ENCODE measurements around the gene ATP8B3. TPM values are rescaled to one million over a fixed set of nuclear protein-coding genes. Genes with fewer than 3 reads are reported as not detected.

Gene ATP8B3
- polyA plus RNA-seq, 2 of the 4 experiments (the other 2 are of a cell fraction), result 2.7 to 3.9 TPM

DNA sequence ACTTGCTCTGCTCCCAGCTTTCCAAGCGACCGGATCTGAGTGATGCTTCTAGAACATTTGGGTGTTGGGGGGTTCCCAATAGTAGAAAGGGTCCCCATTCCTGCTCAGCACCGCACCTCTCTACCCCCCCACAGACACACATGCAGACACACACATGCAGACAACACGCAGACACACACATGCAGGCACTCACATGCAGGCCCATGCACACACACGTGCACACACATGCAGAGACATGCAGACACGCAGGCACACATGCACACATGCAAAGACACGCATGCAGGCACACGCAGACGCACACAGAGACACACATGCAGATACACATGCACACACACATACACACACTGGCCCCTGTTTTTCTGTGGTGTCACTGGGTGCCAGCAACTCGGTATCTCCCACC is 34.9 kb downstream of the ATP8B3 start:
- ATAC-seq (no peak), FAIRE-seq (no peak), DNase-seq (ENCODE audit: low read depth in 1 of 2, low spot score in 1 of 2) (no peak)
- peaks cover 15% of the 10 kb centered on the region for H3K9me3 ChIP-seq
- 36% methylated on average over 7 of the region's 10 CpGs for WGBS (ENCODE audit: missing lambda C conversion rate)
- no peak overlapping the region for H3K4me2 ChIP-seq
- TF ChIP-seq CBX2 (IDR thresholded peaks at IDR 0.05; ENCODE audit: borderline replicate concordance, low read depth), result no peak
- no peak for TF ChIP-seq SREBF2 (IDR thresholded peaks at IDR 0.05)
- TF ChIP-seq, protein P1, sequence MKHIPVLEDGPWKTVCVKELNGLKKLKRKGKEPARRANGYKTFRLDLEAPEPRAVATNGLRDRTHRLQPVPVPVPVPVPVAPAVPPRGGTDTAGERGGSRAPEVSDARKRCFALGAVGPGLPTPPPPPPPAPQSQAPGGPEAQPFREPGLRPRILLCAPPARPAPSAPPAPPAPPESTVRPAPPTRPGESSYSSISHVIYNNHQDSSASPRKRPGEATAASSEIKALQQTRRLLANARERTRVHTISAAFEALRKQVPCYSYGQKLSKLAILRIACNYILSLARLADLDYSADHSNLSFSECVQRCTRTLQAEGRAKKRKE (CRISPR knock-in tag; IDR thresholded peaks at IDR 0.05; ENCODE audit: low read depth), result no peak
- no peak overlapping the region for H3K27ac ChIP-seq
- POLR2A ChIA-PET, result no interaction called here
- H3K4me1 ChIP-seq, result no peaks in the 10 kb centered on the region
- H3K4me3 ChIP-seq, result no peak overlapping the region
- CTCF ChIA-PET, result interaction anchor here (0.6 to 3.0 kb wide), 11 partner anchors 10 to 105 kb away, joined by 3 to 12 read pairs (median 5); no protein-coding TSS in a partner anchor

DNA sequence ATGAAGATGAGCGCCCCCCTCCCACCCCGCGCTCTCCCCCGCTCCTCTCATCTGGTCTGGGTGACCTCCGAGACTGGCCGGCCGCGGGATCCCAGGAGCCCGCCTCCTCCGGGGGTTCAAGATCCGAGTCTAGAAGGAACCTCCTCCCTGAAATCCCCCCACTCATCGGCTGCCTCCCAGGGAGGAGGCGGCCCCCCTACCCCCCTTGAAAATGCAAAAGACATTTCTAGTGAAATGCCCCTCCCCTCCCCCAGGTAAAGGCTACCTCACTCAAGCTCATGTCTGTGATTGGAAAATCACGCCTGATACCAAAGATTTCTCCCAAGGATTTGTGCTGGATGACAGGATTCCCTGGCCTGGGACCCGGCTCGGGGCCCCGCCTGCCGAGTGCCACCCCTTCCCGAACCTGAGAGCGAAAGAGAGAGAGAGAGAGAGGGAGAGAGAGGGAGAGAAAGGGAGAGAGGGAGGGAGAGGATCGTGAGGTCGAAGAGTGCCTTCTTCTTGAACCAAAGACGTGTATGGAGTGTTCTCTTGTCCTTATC is 35.4 kb downstream of the ATP8B3 start:
- no peak for DNase-seq (ENCODE audit: low read depth in 1 of 2, low spot score in 1 of 2)
- WGBS (ENCODE audit: missing lambda C conversion rate), result 16% methylated on average over 19 of the region's 23 CpGs
- no peak overlapping the region for H3K4me2 ChIP-seq
- H3K4me1 ChIP-seq, result no peaks in the 10 kb centered on the region
- TF ChIP-seq, protein P2, sequence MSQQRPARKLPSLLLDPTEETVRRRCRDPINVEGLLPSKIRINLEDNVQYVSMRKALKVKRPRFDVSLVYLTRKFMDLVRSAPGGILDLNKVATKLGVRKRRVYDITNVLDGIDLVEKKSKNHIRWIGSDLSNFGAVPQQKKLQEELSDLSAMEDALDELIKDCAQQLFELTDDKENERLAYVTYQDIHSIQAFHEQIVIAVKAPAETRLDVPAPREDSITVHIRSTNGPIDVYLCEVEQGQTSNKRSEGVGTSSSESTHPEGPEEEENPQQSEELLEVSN (IDR thresholded peaks at IDR 0.05; ENCODE audit: borderline replicate concordance, low read depth), result no peak
- TF ChIP-seq, protein P3, sequence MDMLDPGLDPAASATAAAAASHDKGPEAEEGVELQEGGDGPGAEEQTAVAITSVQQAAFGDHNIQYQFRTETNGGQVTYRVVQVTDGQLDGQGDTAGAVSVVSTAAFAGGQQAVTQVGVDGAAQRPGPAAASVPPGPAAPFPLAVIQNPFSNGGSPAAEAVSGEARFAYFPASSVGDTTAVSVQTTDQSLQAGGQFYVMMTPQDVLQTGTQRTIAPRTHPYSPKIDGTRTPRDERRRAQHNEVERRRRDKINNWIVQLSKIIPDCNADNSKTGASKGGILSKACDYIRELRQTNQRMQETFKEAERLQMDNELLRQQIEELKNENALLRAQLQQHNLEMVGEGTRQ (IDR thresholded peaks at IDR 0.05), result no peak
- TF ChIP-seq EHF (CRISPR knock-in tag; IDR thresholded peaks at IDR 0.05) (no peak), CBX2 (IDR thresholded peaks at IDR 0.05; ENCODE audit: borderline replicate concordance, low read depth) (no peak), HOXA7 (CRISPR knock-in tag; IDR thresholded peaks at IDR 0.05) (no peak), PHF8 (IDR thresholded peaks at IDR 0.05; ENCODE audit: borderline replicate concordance, low read depth) (no peak), ZNF302 (CRISPR knock-in tag; IDR thresholded peaks at IDR 0.05) (no peak), FOSL2 (IDR thresholded peaks at IDR 0.05) (no peak), FOSL2 (CRISPR knock-in tag; IDR thresholded peaks at IDR 0.05) (no peak), MAFK (IDR thresholded peaks at IDR 0.05; ENCODE audit: partially characterized antibody) (no peak), HOXB5 (CRISPR knock-in tag; IDR thresholded peaks at IDR 0.05) (no peak), RFX5 (IDR thresholded peaks at IDR 0.05) (no peak)
- TF ChIP-seq, protein P1 (CRISPR knock-in tag; IDR thresholded peaks at IDR 0.05; ENCODE audit: low read depth), result no peak
- TF ChIP-seq, protein P4, sequence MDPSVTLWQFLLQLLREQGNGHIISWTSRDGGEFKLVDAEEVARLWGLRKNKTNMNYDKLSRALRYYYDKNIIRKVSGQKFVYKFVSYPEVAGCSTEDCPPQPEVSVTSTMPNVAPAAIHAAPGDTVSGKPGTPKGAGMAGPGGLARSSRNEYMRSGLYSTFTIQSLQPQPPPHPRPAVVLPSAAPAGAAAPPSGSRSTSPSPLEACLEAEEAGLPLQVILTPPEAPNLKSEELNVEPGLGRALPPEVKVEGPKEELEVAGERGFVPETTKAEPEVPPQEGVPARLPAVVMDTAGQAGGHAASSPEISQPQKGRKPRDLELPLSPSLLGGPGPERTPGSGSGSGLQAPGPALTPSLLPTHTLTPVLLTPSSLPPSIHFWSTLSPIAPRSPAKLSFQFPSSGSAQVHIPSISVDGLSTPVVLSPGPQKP (IDR thresholded peaks at IDR 0.05; ENCODE audit: low read depth, low read length), result no peak
- TF ChIP-seq, protein P5, sequence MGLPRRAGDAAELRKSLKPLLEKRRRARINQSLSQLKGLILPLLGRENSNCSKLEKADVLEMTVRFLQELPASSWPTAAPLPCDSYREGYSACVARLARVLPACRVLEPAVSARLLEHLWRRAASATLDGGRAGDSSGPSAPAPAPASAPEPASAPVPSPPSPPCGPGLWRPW (IDR thresholded peaks at IDR 0.05), result no peak
- no peak overlapping the region for H3K4me3 ChIP-seq
- ChIA-PET CTCF (interaction anchor here (0.6 to 3.0 kb wide), 8 partner anchors 11 to 105 kb away, joined by 3 to 12 read pairs (median 4); no protein-coding TSS in a partner anchor), POLR2A (no interaction called here)
- H3K9me3 ChIP-seq, result peaks cover 11% of the 10 kb centered on the region
- no peak for FAIRE-seq
- no peak overlapping the region for H3K27ac ChIP-seq
- no peak for ATAC-seq

DNA sequence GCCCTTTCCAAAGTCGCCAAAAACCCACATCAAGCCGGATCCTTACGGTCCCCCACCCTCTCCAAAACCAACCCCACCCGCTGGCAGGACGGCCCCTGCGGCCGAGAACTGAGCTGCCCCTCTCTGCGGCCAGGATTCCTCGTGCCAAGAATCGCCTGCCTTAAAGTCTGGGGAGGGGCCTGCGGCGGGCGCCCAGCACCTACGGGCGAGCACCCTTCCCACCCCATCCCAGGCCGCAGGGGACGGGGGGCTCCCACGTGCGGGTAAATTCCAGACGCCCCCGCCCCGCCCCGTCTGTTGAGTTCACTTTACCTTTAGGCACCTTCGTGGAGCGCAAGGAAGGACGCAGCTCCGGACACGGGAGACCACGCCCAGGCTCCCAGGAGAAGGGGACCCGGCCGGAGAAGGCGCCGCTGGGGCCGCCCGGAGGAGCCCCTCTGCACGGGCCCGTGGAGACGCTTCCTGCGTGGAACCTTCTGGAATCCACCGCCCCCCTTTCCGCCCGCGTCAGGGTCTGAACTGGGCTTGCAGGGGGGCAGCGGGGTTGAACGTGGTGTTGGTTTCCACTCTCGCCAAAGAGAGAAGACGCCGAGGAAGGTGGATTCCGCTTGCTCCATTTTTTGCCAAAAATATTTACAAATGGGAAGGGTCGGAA is 36.0 kb downstream of the ATP8B3 start:
- H3K4me2 ChIP-seq, result no peak overlapping the region
- WGBS (ENCODE audit: missing lambda C conversion rate), result 37% methylated on average over 15 of the region's 50 CpGs

More for the DNA sequence above, 36.0 kb downstream of the ATP8B3 start:
- no peaks in the 10 kb centered on the region for H3K4me1 ChIP-seq
- ChIA-PET POLR2A (no interaction called here), CTCF (interaction anchor here (1.4 to 3.0 kb wide), 4 partner anchors 12 to 104 kb away, joined by 3 to 12 read pairs (median 4); no protein-coding TSS in a partner anchor)
- DNase-seq (ENCODE audit: low read depth in 1 of 2, low spot score in 1 of 2) (no peak), FAIRE-seq (no peak), ATAC-seq (no peak)
- no peak overlapping the region for H3K4me3 ChIP-seq
- peaks cover 12% of the 10 kb centered on the region for H3K9me3 ChIP-seq
- H3K27ac ChIP-seq, result no peak overlapping the region
- TF ChIP-seq JUNB (IDR thresholded peaks at IDR 0.05) (no peak), CHD2 (IDR thresholded peaks at IDR 0.05; ENCODE audit: low read length, partially characterized antibody) (no peak), POLR2AphosphoS2 (conservative IDR thresholded peaks at IDR 0.05; ENCODE audit: low read length) (no peak), KDM1A (IDR thresholded peaks at IDR 0.05; ENCODE audit: low read depth) (no peak), TP53 (CRISPR knock-in tag; IDR thresholded peaks at IDR 0.05) (no peak), MAZ (IDR thresholded peaks at IDR 0.05; ENCODE audit: borderline replicate concordance, low read depth, low read length) (no peak), NFE2L2 (conservative IDR thresholded peaks at IDR 0.05; ENCODE audit: low read length) (no peak)
- TF ChIP-seq, protein P6, sequence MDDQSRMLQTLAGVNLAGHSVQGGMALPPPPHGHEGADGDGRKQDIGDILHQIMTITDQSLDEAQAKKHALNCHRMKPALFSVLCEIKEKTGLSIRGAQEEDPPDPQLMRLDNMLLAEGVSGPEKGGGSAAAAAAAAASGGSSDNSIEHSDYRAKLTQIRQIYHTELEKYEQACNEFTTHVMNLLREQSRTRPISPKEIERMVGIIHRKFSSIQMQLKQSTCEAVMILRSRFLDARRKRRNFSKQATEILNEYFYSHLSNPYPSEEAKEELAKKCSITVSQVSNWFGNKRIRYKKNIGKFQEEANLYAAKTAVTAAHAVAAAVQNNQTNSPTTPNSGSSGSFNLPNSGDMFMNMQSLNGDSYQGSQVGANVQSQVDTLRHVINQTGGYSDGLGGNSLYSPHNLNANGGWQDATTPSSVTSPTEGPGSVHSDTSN (IDR thresholded peaks at IDR 0.05), result no peak
